ENCODE results near the gene MBOAT1. TPM values are rescaled to one million over a fixed set of nuclear protein-coding genes. Genes with fewer than 3 reads are reported as not detected.
"Not testable (repeated sequence)": the region's sequence is repeated elsewhere in the genome, so short reads cannot be mapped to it uniquely, and the experiment has no call there.

MBOAT1 gene
- total RNA-seq, 1 donor from 2014 or later, result 5.3 TPM

DNA sequence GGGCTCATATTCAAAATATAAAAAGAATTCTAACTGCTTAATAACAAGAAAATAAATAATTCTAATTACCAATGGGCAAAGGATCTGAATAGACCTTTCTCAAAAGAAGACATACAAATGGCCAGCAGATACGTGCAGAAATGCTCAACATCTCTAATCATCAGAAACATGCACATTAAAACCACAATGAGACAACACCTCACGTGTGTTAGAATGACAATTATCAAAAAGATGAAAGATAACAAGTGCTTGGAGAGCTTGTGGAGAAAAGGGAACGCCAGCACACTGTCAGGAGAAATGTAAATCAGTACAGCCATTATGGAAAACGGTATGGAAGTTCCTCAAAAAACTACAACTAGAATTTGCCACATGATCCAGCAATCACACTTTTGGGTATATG lies 53.6 kb downstream of the MBOAT1 start:
- ATAC-seq (no peak), DNase-seq (ENCODE audit: missing footprints) (no peak)
- intact Hi-C loops (cut with DNase I), result no loop called here

DNA sequence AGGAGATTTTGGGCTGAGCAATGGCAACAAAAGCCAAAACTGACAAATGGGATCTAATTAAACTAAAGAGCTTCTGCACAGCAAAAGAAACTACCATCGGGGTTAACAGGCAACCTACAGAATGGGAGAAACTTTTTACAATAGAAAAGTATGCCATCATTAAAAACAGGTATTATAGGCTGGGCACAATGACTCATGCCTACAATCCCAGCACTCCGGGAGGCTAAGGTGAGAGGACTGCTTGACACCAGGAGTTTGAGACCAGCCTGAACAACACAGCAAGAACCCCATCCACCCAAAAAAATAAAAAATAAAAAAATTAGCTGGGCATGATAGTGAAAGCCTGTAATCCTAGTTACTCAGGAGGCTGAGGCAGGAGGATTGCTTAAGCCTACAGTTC lies 55.4 kb downstream of the MBOAT1 start:
- intact Hi-C loops (cut with DNase I), result no loop called here
- ATAC-seq (no peak), DNase-seq (ENCODE audit: missing footprints) (no peak)

DNA sequence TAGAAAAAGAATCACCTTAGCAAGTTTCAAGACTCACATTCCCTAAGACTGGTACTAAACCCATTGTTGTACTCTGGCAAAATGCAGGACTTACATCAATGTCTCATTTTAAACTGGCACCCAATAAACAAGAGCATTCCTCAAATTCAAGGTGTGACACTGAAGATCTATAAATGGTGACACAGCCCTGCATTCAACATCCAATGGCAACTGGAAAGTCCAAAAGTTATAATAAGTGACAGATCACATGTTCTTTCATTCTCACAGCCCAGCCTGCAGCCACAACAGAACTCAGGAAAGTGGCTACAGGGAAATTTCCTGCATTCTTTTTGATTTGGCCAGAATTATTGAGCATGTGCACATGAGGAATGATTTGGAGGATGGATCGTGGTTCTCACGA lies 57.5 kb downstream of the MBOAT1 start:
- intact Hi-C loops (cut with DNase I), result no loop called here

DNA sequence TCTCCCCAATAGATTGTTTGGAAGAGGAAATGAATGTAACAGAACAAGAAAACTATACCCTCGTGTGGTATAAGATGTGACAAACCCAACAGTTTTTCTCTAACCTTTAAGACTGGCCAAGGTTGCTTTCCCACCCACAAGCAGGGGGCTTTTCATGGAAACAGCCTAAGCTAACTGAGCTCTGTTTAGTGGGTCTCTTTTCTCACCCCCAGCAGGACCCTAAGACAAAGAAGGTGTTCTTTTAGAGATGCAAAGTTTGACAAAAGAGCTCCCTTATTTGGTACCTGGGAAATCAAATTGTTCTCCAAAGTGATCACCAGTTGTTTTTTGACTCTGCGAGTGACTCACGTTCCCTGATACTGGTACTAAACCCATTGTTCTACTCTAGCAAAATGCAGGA lies 59.1 kb downstream of the MBOAT1 start:
- intact Hi-C loops (cut with DNase I), result no loop called here
- ATAC-seq (no peak), DNase-seq (ENCODE audit: missing footprints) (no peak)

More for the DNA sequence above, 57.5 kb downstream of the MBOAT1 start:
- DNase-seq (ENCODE audit: missing footprints) (no peak), ATAC-seq (no peak)

DNA sequence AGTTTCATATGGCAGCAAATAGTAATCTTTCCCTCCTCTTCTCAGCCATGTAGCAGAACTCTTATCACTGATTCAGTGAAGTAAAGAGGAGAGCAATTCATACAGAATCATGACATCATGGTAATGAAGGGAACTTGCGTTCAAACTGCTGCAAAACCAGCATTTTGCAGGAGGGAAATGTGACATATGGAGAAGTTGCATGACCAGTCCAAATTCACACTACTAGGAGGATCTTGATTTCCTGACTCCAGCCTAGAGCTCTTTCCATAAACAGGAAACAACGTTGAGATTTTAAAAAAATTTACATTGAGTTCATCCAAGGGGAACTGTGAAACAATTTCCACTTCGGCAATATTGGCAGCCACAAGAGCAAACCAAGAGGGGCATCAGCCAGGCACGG lies 63.8 kb downstream of the MBOAT1 start:
- intact Hi-C loops (cut with DNase I), result no loop called here
- ATAC-seq, result no peak
- no peak for DNase-seq (ENCODE audit: missing footprints)

DNA sequence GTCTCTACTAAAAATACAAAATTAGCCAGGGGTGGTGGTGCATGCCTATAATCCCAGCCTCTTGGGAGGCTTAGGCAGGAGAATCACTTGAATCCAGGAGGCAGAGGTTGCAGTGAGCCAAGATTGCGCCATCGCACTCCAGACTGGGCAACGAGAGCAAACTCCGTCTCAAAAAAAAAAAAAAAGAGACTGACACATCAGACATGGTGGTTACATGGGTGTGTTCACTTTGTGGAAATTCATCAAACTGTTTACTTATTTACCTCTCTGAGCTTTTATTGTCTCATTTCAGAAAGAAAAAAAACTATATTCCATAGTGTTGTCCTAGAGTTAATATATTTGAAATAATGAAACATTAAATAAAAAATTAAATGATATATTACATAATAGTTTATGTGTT lies 64.8 kb downstream of the MBOAT1 start:
- no peak for ATAC-seq
- intact Hi-C loops (cut with DNase I), result no loop called here
- DNase-seq (ENCODE audit: missing footprints), result no peak

DNA sequence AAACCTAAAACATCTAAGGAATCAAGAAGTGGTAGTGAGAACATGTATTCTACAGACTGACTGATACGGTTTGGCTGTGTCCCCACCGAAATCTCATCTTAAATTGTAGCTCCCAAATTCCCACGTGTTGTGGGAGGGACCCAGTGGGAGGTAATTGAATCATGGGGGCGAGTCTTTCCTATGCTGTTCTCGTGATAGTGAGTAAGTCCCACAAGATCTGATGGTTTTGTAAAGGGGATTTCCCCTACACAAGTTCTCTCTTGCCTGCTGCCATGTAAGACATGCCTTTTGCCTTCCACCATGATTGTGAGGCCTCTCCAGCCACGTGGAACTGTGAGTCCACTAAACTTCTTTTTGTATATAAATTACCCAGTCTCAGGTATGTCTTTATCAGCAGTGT lies 65.4 kb downstream of the MBOAT1 start:
- intact Hi-C loops (cut with DNase I); ATAC-seq; DNase-seq (ENCODE audit: missing footprints): not testable (repeated sequence)

DNA sequence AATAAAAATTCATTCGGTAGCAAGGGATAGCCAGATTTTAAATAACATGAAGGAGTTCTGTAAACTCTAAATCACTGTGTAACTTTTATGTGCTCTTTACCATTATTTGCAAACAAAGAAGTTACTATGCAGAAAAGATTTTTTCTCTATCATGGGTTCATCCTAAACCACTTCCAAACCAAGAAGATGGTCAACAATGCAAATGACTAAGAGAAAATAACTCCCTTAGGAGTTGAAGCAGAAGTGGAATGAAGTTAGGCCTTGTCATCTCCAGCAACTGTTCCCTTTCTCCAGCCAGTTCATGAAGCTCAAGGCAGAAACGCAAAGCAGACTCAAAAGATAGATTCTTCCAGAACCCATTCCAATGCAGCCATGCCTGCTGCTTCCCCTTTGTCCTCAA lies 66.0 kb downstream of the MBOAT1 start:
- intact Hi-C loops (cut with DNase I), result no loop called here
- no peak for DNase-seq (ENCODE audit: missing footprints)
- ATAC-seq, result no peak

DNA sequence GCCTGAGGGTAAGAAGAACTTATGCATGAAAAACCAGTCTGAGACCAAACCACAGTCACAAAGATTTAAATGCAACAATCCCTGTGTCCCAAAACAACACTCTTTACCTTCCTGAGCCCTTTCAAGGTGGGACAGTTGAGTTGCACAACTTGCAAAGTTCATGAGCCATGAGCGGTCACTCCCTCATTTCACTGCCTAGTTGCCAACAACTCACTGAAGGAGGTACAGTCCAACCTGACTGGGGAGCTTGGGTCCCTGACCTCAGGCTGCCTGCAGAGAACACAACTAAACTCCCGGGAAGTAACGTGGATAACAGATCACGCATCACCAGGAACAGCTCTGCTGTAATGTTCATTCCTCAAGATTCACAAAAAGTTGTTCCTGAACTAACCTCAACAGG lies 69.4 kb downstream of the MBOAT1 start:
- intact Hi-C loops (cut with DNase I), result no loop called here
- ATAC-seq (no peak), DNase-seq (ENCODE audit: missing footprints) (no peak)

DNA sequence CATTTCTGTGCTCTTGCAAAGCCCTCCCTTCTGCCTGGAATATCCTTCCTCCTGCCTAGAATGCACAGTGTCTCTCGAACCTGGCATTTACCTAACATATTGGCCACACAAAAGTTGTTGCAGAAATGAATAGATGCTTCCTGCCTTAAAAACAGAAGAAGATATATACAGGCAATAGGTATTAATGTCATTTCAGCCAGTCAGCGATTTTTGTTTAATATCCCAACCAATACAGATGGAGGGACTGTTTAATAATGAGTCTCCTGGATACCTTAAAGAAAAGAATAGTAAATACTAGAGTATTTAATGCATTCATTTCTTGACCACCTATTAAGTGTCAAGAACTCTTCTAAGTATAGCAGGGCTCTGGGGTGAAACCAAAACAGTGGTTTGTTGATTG lies 70.3 kb downstream of the MBOAT1 start:
- ATAC-seq (no peak), DNase-seq (ENCODE audit: missing footprints) (no peak)
- intact Hi-C loops (cut with DNase I), result no loop called here

DNA sequence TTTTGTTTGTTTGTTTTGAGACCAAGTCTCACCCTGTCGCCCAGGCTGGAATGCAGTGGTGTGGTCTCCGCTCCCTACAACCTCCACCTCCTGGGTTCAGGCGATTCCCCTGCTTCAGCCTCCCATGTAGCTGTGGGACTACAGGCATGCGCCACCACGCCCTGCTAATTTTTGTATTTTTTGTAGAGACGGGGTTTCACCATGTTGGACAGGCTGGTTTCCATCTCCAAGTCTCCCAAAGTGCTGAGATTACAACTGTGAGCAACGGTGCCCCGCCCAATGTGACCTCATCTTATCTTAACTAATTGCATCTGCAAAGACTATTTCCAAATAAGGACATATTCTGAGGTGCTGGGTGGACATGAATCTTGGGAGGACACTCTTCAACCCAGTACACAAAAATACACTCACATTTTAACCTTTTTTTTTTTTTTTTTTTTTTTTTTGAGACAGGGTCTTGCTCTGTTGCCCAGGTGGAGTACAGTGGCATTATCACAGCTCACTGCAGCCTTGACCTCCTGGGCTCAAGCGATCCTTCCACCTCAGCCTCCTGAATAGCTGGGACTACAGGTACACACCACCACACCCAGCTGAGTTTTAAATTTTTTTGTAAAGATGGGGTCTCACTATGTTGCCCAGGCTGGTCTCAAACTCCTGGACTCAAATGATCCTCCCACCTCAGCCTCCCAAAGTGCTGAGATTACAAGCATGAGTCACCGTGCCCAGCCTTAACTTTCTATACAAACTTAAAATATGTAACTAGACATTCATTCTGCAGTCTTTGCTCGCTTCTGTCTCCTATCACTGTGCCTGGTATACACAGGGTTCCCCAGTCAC lies 72.9 kb downstream of the MBOAT1 start:
- intact Hi-C loops (cut with DNase I); DNase-seq (ENCODE audit: missing footprints); ATAC-seq: not testable (repeated sequence)

DNA sequence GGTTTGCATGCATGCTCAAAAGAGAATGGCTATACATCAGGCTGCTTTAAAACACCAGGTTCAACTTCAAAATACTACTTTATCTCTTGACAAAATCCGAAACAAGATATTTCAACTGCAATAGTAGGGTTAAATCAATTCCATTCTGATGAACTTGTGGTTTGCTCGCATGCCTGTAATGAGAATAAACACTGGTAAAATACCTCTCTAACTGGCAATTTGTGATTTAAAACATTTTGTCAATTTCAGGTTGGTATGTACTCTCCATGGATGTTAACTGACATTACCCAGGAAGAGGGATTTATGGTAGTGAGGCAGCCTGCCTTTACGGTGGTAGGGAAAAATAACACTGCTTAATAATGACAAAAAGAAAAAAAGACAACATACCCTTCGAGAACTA lies 74.4 kb downstream of the MBOAT1 start:
- intact Hi-C loops (cut with DNase I), result no loop called here
- no peak for ATAC-seq
- DNase-seq (ENCODE audit: missing footprints), result no peak

DNA sequence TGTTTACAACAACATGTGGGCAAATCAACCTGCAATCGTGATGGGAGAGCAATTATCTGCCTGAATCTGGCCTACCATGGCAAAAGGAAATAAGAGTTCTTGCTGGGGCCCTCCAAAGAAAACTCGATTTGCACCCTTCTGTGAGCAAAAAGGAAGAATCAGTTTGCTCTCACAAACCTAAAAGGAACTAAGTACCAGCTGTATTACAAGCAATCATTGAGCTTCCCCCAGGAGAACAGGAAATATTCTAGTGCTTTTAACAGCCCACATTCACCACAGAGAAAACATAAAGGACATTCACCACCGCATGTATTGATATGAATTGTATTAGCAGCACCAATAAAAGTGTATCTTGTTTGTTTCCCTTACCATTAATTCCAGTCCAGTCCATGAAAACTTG lies 75.0 kb downstream of the MBOAT1 start:
- intact Hi-C loops (cut with DNase I), result no loop called here

DNA sequence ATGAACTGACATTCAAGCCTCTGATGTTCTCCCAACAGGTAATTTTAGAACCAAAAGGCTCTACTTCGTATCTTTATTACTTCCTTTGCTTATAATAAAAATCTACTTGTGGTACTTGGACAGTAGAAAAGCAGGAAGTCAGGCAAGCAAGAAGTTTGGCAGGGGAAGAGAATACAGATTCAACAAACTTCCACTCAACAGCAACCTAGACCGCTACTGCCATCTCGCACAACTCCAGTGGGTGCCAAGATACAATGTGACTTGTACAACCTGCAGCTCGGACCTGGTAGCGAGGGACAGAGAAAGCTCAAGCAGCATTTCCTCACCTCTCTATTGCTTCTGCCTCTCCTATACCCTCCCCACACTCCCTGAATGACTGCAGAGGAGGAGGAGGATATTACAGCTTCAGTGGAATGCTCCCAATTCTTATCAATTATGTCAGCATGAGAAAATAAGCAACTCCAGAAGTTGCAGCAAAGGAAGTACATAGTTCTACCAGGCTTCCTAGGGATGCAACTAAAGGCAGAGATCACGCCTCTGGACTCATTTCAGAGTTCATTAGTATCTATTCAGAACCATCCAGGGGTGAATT lies 76.5 kb downstream of the MBOAT1 start:
- ATAC-seq (peak; percentile 26), DNase-seq (ENCODE audit: missing footprints) (no peak)
- intact Hi-C loops (cut with DNase I), result no loop called here

More for the DNA sequence above, 75.0 kb downstream of the MBOAT1 start:
- ATAC-seq, result no peak
- DNase-seq (ENCODE audit: missing footprints), result no peak

DNA sequence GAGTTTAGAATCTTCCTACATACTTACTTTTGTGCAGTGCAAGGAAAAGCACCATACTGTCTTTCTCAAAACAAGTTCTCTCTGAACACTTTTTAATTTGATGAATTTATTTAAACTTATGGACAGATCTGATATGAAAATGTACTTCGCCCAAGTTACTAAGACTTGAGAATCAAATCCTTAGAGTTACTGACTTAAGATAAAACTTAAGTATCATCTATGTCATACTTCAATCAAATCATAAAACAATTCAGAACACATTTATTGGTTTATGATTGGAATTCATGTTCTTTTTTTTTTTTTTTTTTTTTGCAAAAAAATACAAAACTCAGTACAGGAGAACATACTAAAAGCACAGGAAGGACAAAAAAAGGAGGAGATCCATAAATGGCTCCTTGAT lies 77.7 kb downstream of the MBOAT1 start:
- ATAC-seq (no peak), DNase-seq (ENCODE audit: missing footprints) (no peak)
- intact Hi-C loops (cut with DNase I), result no loop called here

DNA sequence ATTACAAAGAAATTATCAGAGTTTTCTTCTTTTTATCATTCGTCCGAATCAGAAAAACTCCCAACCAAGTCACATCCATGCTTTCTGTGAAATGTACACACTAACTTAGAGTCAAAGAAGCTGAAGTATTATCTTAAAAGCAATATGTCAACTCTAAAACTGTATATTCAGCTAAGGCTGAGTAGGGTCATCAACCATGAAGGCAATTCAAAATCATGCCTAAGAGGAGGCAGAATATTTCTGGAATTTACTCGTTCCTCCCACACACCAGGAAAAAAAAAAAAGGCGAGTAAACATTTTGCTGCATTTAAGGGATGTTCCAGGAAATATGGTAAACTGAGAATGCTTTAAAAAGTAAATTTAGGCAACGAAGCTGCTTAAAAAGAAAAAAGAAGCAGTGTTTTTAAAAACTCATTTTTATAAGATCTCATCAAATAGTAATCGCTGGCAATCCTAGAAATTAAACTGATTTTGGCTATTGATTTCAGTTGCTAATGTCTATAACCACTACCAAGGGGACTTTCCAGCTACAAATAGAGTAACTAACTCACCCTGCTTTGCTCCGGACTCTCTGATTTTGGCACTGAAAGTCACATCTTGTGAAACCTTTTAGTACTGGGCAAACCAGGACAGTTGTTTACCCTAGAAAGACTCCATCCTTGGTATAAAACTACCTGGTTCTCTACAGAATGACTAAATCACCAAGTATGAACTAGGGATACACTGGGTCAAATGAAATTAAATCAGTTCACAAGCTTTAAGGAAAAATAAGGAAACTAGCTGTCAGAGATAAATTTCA lies 82.8 kb downstream of the MBOAT1 start:
- intact Hi-C loops (cut with DNase I), result loop anchor here (5.0 kb wide), 1 partner anchor 37 kb away; no protein-coding TSS in a partner anchor
- ATAC-seq (no peak), DNase-seq (ENCODE audit: missing footprints) (no peak)

DNA sequence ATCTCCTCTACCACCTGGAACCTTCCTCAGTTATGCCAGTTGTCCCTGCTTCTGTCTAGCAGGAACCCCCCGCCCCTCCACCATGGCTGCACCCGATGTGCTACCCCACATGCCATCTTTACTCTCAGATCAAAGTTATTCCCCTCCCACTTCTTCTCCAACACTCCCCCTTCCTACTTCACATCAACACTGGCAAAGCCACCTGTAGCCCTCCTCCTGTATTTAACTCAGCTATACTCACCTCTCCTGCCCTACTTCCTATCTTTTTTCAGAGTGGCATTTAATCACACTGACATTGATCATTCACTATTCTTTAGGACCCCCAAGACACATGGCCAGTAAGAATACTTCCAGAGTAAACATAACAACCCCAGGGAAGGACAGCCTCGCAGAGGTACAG lies 84.3 kb downstream of the MBOAT1 start:
- DNase-seq (ENCODE audit: missing footprints) (no peak), ATAC-seq (no peak)
- intact Hi-C loops (cut with DNase I), result loop anchor here (5.0 kb wide), 1 partner anchor 36 kb away; no protein-coding TSS in a partner anchor

DNA sequence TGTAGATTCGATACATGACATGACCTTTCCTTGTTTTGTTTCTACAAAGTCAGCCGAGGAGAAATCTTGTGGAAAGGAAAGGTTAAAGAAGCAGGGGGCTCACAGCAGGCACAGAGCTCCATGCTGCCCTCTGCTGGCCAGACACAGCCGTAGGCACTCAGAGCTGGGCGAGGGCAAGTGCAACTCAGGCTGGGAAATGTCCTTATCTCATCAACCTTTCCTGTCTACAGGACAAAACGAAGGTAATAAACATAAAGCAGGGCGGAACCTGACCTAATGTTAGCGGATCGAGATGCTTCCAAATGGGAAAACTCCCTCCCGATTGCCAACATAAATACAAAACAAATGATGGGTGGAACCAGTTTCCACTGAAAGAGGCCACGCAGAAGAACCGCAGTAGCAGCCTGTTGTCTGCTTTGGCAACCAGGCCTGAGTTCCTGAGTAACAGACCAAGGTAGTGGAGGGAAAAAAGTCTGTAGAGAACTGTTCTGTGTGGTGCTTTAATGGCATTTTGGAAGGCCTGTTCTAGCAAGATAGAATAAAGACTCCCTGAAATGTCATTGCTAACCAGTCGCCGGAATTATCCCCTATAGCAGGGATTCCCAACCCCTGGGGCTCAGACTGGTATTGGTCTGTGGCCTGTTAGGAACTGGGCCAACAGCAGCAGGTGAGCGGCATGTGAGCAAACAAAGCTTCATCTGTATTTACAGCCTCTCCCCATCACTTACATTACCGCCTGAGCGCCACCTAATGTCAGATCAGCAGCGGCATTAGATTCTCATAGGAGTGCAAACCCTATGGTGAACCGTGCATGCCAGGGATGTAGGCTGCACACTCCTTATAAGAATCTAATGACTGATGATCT lies 85.2 kb downstream of the MBOAT1 start:
- intact Hi-C loops (cut with DNase I), result loop anchor here (1.0 to 5.0 kb wide), 2 partner anchors 35 to 85 kb away; partner anchors contain the start of gene MBOAT1
- ATAC-seq (peak; percentile 86), DNase-seq (ENCODE audit: missing footprints) (peak; percentile 84)
